ENCODE results near the gene CORIN. TPM values are rescaled to one million over a fixed set of nuclear protein-coding genes. Genes with fewer than 3 reads are reported as not detected.

CORIN gene
- polyA plus RNA-seq, 1 donor from 2014 or later = 0.25 TPM

DNA sequence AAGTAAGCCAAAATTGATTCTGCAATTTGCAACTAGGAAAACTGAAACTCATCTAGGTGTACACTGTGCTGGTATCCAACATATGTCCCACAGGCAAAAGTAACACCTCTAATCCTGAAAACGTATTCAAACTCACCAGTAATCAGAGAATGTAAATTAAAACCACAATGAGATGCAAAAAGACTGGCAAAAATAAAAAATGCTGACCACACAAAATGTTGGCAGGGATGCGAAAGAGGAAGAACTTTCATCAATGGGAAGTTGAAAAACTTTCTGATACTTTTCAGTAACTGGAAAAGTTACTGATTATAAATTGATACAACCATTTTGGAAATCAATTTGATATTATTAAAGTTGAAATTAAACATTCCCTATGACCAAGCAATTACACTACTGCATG is 20.1 kb upstream of the CORIN start:
- Histone ChIP-seq H3K27me3 (ENCODE audit: insufficient read depth, low read depth, low read length) (no peaks in the 10 kb centered on the region), H3K9me2 (ENCODE audit: insufficient read depth, low read length) (no peaks in the 10 kb centered on the region), H3K9ac (ENCODE audit: low read length) (no peak overlapping the region), H3K4me3 (ENCODE audit: low read length) (no peak overlapping the region), H2AFZ (ENCODE audit: low read depth, low read length) (no peak overlapping the region), H3F3A (ENCODE audit: insufficient read depth, low read length, poor library complexity, severe bottlenecking) (no peaks in the 10 kb centered on the region), H3K27ac (ENCODE audit: low read length) (no peak overlapping the region), H3K4me2 (ENCODE audit: low read length) (no peak overlapping the region), H3K36me3 (ENCODE audit: insufficient read depth, low read length) (peaks cover 7% of the 10 kb centered on the region), H3K9me3 (ENCODE audit: low read length) (no peaks in the 10 kb centered on the region), H4K20me1 (ENCODE audit: insufficient read depth) (no peaks in the 10 kb centered on the region), H3K79me2 (replicated peaks; ENCODE audit: insufficient read depth, low read length) (no peaks in the 10 kb centered on the region)
- TF ChIP-seq, protein P1, sequence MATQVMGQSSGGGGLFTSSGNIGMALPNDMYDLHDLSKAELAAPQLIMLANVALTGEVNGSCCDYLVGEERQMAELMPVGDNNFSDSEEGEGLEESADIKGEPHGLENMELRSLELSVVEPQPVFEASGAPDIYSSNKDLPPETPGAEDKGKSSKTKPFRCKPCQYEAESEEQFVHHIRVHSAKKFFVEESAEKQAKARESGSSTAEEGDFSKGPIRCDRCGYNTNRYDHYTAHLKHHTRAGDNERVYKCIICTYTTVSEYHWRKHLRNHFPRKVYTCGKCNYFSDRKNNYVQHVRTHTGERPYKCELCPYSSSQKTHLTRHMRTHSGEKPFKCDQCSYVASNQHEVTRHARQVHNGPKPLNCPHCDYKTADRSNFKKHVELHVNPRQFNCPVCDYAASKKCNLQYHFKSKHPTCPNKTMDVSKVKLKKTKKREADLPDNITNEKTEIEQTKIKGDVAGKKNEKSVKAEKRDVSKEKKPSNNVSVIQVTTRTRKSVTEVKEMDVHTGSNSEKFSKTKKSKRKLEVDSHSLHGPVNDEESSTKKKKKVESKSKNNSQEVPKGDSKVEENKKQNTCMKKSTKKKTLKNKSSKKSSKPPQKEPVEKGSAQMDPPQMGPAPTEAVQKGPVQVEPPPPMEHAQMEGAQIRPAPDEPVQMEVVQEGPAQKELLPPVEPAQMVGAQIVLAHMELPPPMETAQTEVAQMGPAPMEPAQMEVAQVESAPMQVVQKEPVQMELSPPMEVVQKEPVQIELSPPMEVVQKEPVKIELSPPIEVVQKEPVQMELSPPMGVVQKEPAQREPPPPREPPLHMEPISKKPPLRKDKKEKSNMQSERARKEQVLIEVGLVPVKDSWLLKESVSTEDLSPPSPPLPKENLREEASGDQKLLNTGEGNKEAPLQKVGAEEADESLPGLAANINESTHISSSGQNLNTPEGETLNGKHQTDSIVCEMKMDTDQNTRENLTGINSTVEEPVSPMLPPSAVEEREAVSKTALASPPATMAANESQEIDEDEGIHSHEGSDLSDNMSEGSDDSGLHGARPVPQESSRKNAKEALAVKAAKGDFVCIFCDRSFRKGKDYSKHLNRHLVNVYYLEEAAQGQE (IDR thresholded peaks at IDR 0.05; ENCODE audit: borderline replicate concordance) = no peak
- no peak for TF ChIP-seq EZH2 (IDR thresholded peaks at IDR 0.05; ENCODE audit: borderline replicate concordance, insufficient read depth, low read length, poor library complexity, severe bottlenecking)
- TF ChIP-seq, protein P2, sequence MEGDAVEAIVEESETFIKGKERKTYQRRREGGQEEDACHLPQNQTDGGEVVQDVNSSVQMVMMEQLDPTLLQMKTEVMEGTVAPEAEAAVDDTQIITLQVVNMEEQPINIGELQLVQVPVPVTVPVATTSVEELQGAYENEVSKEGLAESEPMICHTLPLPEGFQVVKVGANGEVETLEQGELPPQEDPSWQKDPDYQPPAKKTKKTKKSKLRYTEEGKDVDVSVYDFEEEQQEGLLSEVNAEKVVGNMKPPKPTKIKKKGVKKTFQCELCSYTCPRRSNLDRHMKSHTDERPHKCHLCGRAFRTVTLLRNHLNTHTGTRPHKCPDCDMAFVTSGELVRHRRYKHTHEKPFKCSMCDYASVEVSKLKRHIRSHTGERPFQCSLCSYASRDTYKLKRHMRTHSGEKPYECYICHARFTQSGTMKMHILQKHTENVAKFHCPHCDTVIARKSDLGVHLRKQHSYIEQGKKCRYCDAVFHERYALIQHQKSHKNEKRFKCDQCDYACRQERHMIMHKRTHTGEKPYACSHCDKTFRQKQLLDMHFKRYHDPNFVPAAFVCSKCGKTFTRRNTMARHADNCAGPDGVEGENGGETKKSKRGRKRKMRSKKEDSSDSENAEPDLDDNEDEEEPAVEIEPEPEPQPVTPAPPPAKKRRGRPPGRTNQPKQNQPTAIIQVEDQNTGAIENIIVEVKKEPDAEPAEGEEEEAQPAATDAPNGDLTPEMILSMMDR (IDR thresholded peaks at IDR 0.05; ENCODE audit: poor library complexity, severe bottlenecking) = no peak
- TF ChIP-seq EP300 (conservative IDR thresholded peaks at IDR 0.05; ENCODE audit: poor library complexity, severe bottlenecking) = no peak
- no peak for TF ChIP-seq SMC3 (conservative IDR thresholded peaks at IDR 0.05; ENCODE audit: poor library complexity)
- no peak for TF ChIP-seq POLR2AphosphoS5 (IDR thresholded peaks at IDR 0.05)
- no peak for TF ChIP-seq MXI1 (conservative IDR thresholded peaks at IDR 0.05; ENCODE audit: poor library complexity, severe bottlenecking)
- no peak for TF ChIP-seq TAF1 (IDR thresholded peaks at IDR 0.05; ENCODE audit: low read depth)
- no peak for TF ChIP-seq RAD21 (conservative IDR thresholded peaks at IDR 0.05)

DNA sequence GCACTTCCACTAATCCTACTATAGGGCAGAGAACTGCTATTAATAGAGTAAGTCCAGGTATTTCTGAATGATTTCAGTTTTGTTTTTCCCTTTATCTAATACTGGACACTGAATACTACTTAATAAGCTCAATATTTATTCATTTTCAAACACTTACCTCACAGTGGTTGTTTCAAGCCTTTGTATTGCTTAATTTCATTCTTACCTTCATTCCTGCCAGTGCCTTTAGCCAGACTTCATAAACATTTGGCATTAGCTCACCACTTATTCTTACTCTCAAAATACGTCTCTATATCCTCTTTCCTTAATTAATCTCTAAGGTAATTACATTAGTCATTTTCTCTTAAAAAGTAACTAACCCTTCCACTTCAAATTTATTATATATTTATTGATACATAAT is 18.8 kb upstream of the CORIN start:
- no peaks in the 10 kb centered on the region for H4K20me1 ChIP-seq (ENCODE audit: insufficient read depth)
- H3K9me2 ChIP-seq (ENCODE audit: insufficient read depth, low read length) = no peaks in the 10 kb centered on the region
- no peaks in the 10 kb centered on the region for H3F3A ChIP-seq (ENCODE audit: insufficient read depth, low read length, poor library complexity, severe bottlenecking)
- no peak overlapping the region for H3K9ac ChIP-seq (ENCODE audit: low read length)
- no peak overlapping the region for H3K4me3 ChIP-seq (ENCODE audit: low read length)
- no peaks in the 10 kb centered on the region for H3K79me2 ChIP-seq (replicated peaks; ENCODE audit: insufficient read depth, low read length)
- H3K27me3 ChIP-seq (ENCODE audit: insufficient read depth, low read depth, low read length) = no peaks in the 10 kb centered on the region
- no peak overlapping the region for H3K27ac ChIP-seq (ENCODE audit: low read length)
- no peak overlapping the region for H2AFZ ChIP-seq (ENCODE audit: low read depth, low read length)
- TF ChIP-seq, protein P2 (IDR thresholded peaks at IDR 0.05; ENCODE audit: poor library complexity, severe bottlenecking) = no peak
- no peak for TF ChIP-seq POLR2AphosphoS5 (IDR thresholded peaks at IDR 0.05)
- H3K9me3 ChIP-seq (ENCODE audit: low read length) = no peaks in the 10 kb centered on the region
- H3K36me3 ChIP-seq (ENCODE audit: insufficient read depth, low read length) = peaks cover 7% of the 10 kb centered on the region
- no peak overlapping the region for H3K4me2 ChIP-seq (ENCODE audit: low read length)
